GM20431 (cell line): ENCODE results near the gene TSPAN2.

Experiments used
- in situ Hi-C: fragments of 300-500 bp; cut with MseI, MboI; formaldehyde crosslinking; loops from one replicate; pipeline ENCODE4 v1.15.0; 2020; ENCODE audit warnings: low sequenced_read_pairs; ENCODE audit not compliant: unreplicated experiment

Gene TSPAN2

GRCh38 chr1:115116512-115116911, 27.2 kb upstream of the TSPAN2 start:
- in situ Hi-C loops, result loop anchor here (10.0 kb wide), 1 partner anchor 142 kb away; no protein-coding TSS in a partner anchor

- in situ Hi-C loops, result loop anchor here (10.0 kb wide), 1 partner anchor 141 kb away; no protein-coding TSS in a partner anchor
Observed at GRCh38 chr1:115115521-115116161, 26.3 kb upstream of the TSPAN2 start.

GRCh38 chr1:115114308-115114707, 25.0 kb upstream of the TSPAN2 start:
- in situ Hi-C loops, result loop anchor here (10.0 kb wide), 1 partner anchor 140 kb away; no protein-coding TSS in a partner anchor

GRCh38 chr1:115113766-115114165, 24.5 kb upstream of the TSPAN2 start:
- in situ Hi-C loops, result loop anchor here (10.0 kb wide), 1 partner anchor 139 kb away; no protein-coding TSS in a partner anchor

GRCh38 chr1:115112496-115113375, 23.4 kb upstream of the TSPAN2 start:
- in situ Hi-C loops, result loop anchor here (10.0 kb wide), 1 partner anchor 138 kb away; no protein-coding TSS in a partner anchor

- in situ Hi-C loops, result no loop called here
Observed at GRCh38 chr1:115107516-115108260, 18.4 kb upstream of the TSPAN2 start.

GRCh38 chr1:115105831-115106230, 16.5 kb upstream of the TSPAN2 start:
- in situ Hi-C loops, result no loop called here

GRCh38 chr1:115099693-115100050, 10.4 kb upstream of the TSPAN2 start:
- in situ Hi-C loops, result no loop called here

- in situ Hi-C loops, result no loop called here
Observed at GRCh38 chr1:115098979-115099692, 9.8 kb upstream of the TSPAN2 start.

GRCh38 chr1:115092175-115092574, 2.9 kb upstream of the TSPAN2 start:
- in situ Hi-C loops, result no loop called here

GRCh38 chr1:115091572-115091971, 2.3 kb upstream of the TSPAN2 start:
- in situ Hi-C loops, result no loop called here

GRCh38 chr1:115090956-115091355, 1.7 kb upstream of the TSPAN2 start:
- in situ Hi-C loops, result no loop called here

GRCh38 chr1:115090540-115090939, 1.2 kb upstream of the TSPAN2 start:
- in situ Hi-C loops, result no loop called here

GRCh38 chr1:115090186-115090490, 835 bp upstream of the TSPAN2 start:
- in situ Hi-C loops, result no loop called here

GRCh38 chr1:115088871-115089419, 358 bp downstream of the TSPAN2 start:
- in situ Hi-C loops, result no loop called here

- in situ Hi-C loops, result no loop called here
Observed at GRCh38 chr1:115088115-115088778, 1.1 kb downstream of the TSPAN2 start.

GRCh38 chr1:115086176-115086830, 3.0 kb downstream of the TSPAN2 start:
- in situ Hi-C loops, result no loop called here

- in situ Hi-C loops, result no loop called here
Observed at GRCh38 chr1:115084902-115085511, 4.3 kb downstream of the TSPAN2 start.
